HG03135 (cell line): ENCODE measurements around the gene NCR3LG1.
A peak's percentile ranks its signal among the peaks of the same experiment; 100 is the strongest.

Experiments
- ATAC-seq: cut with Tn5 transposase; IDR thresholded peaks from one replicate; pipeline ENCODE4 v1.9.1; 2021; ENCODE audit warnings: mild to moderate bottlenecking, moderate library complexity; ENCODE audit not compliant: unreplicated experiment

NCR3LG1 gene

GRCh38 chr11:17369684-17370243 lies 18.2 kb downstream of the NCR3LG1 start:
- ATAC-seq, result no peak

GRCh38 chr11:17371614-17372013 lies 20.0 kb downstream of the NCR3LG1 start:
- no peak for ATAC-seq

GRCh38 chr11:17375547-17375946 lies 23.9 kb downstream of the NCR3LG1 start:
- ATAC-seq, result no peak

- no peak for ATAC-seq
These were observed 24.9 kb downstream of the NCR3LG1 start for GRCh38 chr11:17376493-17376892.

GRCh38 chr11:17378655-17379054 lies 27.1 kb downstream of the NCR3LG1 start:
- no peak for ATAC-seq

- ATAC-seq, result no peak
These were observed 28.0 kb downstream of the NCR3LG1 start for GRCh38 chr11:17379383-17380180.

- ATAC-seq, result no peak
These were observed 29.6 kb downstream of the NCR3LG1 start for GRCh38 chr11:17381156-17381555.

- ATAC-seq, result no peak
These were observed 30.6 kb downstream of the NCR3LG1 start for GRCh38 chr11:17382046-17382728.

GRCh38 chr11:17383461-17383860 lies 31.9 kb downstream of the NCR3LG1 start:
- ATAC-seq, result no peak

GRCh38 chr11:17384002-17384511 lies 32.5 kb downstream of the NCR3LG1 start:
- no peak for ATAC-seq

GRCh38 chr11:17385492-17385891 lies 33.9 kb downstream of the NCR3LG1 start:
- no peak for ATAC-seq

- no peak for ATAC-seq
These were observed 34.3 kb downstream of the NCR3LG1 start for GRCh38 chr11:17385926-17386325.

- no peak for ATAC-seq
These were observed 34.9 kb downstream of the NCR3LG1 start for GRCh38 chr11:17386331-17387084.

GRCh38 chr11:17387254-17387653 lies 35.7 kb downstream of the NCR3LG1 start:
- ATAC-seq, result no peak

GRCh38 chr11:17387811-17388210 lies 36.2 kb downstream of the NCR3LG1 start:
- no peak for ATAC-seq

- ATAC-seq, result peak; percentile 46
These were observed 37.1 kb downstream of the NCR3LG1 start, which contains the start of gene KCNJ11 for GRCh38 chr11:17388609-17389210. Gene KCNJ11 (minus strand): TSS chr11:17388659. CDS start chr11:17388091, 568 bp downstream.

GRCh38 chr11:17389211-17389956 lies 37.8 kb downstream of the NCR3LG1 start:
- ATAC-seq, result peak; percentile 58

GRCh38 chr11:17389957-17390649 lies 38.5 kb downstream of the NCR3LG1 start:
- no peak for ATAC-seq
